ENCODE measurements around the gene ERI2.

ERI2 gene

GRCh38 chr16:20847550-20847949 lies 41.3 kb upstream of the ERI2 start:
- Histone ChIP-seq H3K36me3 (ENCODE audit: control insufficient read depth in 2 of 2, insufficient read depth in 1 of 2, low read length in 2 of 2) (peaks cover 2 to 81% of the 10 kb centered on the region in 2 experiments), H3K27ac (ENCODE audit: extremely low read depth, low read depth, low read length) (no peak overlapping the region), H3K9me3 (ENCODE audit: control insufficient read depth, insufficient read depth, low read depth, low read length) (no peaks in the 10 kb centered on the region), H3K4me1 (ENCODE audit: control insufficient read depth, insufficient read depth, low read length) (no peaks in the 10 kb centered on the region), H3K4me3 (ENCODE audit: low read depth, low read length) (no peak overlapping the region)
- POLR2A ChIA-PET, result interaction anchor here (1.1 kb wide), 1 partner anchor 52 kb away, joined by 3 read pairs; the partner anchor contains the start of gene DCUN1D3
- CTCF ChIA-PET, result interaction anchor here (0.8 to 5.3 kb wide), 3 partner anchors 34 to 237 kb away, joined by 3 to 44 read pairs (median 3); no protein-coding TSS in a partner anchor
- no peak for TF ChIP-seq REPIN1 (tag by site-specific recombination; IDR thresholded peaks at IDR 0.05; ENCODE audit: low read depth)
- TF ChIP-seq ZNF341 (tag by site-specific recombination; IDR thresholded peaks at IDR 0.05; ENCODE audit: low read depth), result no peak
- TF ChIP-seq ZNF354C (tag by site-specific recombination; IDR thresholded peaks at IDR 0.05; ENCODE audit: borderline replicate concordance, low read depth), result no peak
- no peak for TF ChIP-seq ZFHX2 (tag by site-specific recombination; conservative IDR thresholded peaks at IDR 0.05)
- no peak for TF ChIP-seq ZNF146 (tag by site-specific recombination; IDR thresholded peaks at IDR 0.05)
- TF ChIP-seq ZNF398 (tag by site-specific recombination; IDR thresholded peaks at IDR 0.05), result no peak
- TF ChIP-seq KLF10 (tag by site-specific recombination; IDR thresholded peaks at IDR 0.05), result no peak
- no peak for TF ChIP-seq ZNF350 (tag by site-specific recombination; IDR thresholded peaks at IDR 0.05)
- TF ChIP-seq ZNF529 (tag by site-specific recombination; IDR thresholded peaks at IDR 0.05; ENCODE audit: insufficient replicate concordance), result no peak

GRCh38 chr16:20846551-20846950 lies 40.3 kb upstream of the ERI2 start:
- H3K4me1 ChIP-seq (ENCODE audit: control insufficient read depth, insufficient read depth, low read length), result no peaks in the 10 kb centered on the region
- POLR2A ChIA-PET, result interaction anchor here (0.5 to 0.7 kb wide), 3 partner anchors 25 to 1483 kb away, joined by 3 to 5 read pairs (median 3); partner anchors contain the start of gene LYRM1
- H3K27ac ChIP-seq (ENCODE audit: extremely low read depth, low read depth, low read length), result no peak overlapping the region
- no peak overlapping the region for H3K4me3 ChIP-seq (ENCODE audit: low read depth, low read length)
- peaks cover 7 to 88% of the 10 kb centered on the region in 2 experiments for H3K36me3 ChIP-seq (ENCODE audit: control insufficient read depth in 2 of 2, insufficient read depth in 1 of 2, low read length in 2 of 2)
- no peak for TF ChIP-seq ELK4 (IDR thresholded peaks at IDR 0.05; ENCODE audit: borderline replicate concordance, low read depth, low read length)
- TF ChIP-seq SALL2 (tag by site-specific recombination; IDR thresholded peaks at IDR 0.05; ENCODE audit: borderline replicate concordance), result no peak
- no peak for TF ChIP-seq ZNF596 (tag by site-specific recombination; IDR thresholded peaks at IDR 0.05)
- no peak for TF ChIP-seq ZNF366 (tag by site-specific recombination; conservative IDR thresholded peaks at IDR 0.05)
- no peak for TF ChIP-seq ZNF707 (tag by site-specific recombination; IDR thresholded peaks at IDR 0.05)
- TF ChIP-seq ZNF571 (tag by site-specific recombination; IDR thresholded peaks at IDR 0.05), result no peak
- TF ChIP-seq ZNF148 (tag by site-specific recombination; IDR thresholded peaks at IDR 0.05; ENCODE audit: borderline replicate concordance), result no peak
- no peak for TF ChIP-seq ZNF26 (tag by site-specific recombination; IDR thresholded peaks at IDR 0.05)
- TF ChIP-seq ZNF518A (tag by site-specific recombination; conservative IDR thresholded peaks at IDR 0.05; ENCODE audit: low read depth), result no peak
- TF ChIP-seq ZNF2 (tag by site-specific recombination; IDR thresholded peaks at IDR 0.05), result no peak
- no peak for TF ChIP-seq ZBTB1 (tag by site-specific recombination; IDR thresholded peaks at IDR 0.05)
- no peak for TF ChIP-seq ZNF843 (tag by site-specific recombination; IDR thresholded peaks at IDR 0.05)
- no peak for TF ChIP-seq ZNF223 (tag by site-specific recombination; IDR thresholded peaks at IDR 0.05)
- TF ChIP-seq ZNF600 (tag by site-specific recombination; IDR thresholded peaks at IDR 0.05), result no peak
- TF ChIP-seq ZNF544 (tag by site-specific recombination; IDR thresholded peaks at IDR 0.05), result no peak
- no peaks in the 10 kb centered on the region for H3K9me3 ChIP-seq (ENCODE audit: control insufficient read depth, insufficient read depth, low read depth, low read length)
- CTCF ChIA-PET, result interaction anchor here (0.6 kb wide), 1 partner anchor 434 kb away, joined by 4 read pairs; no protein-coding TSS in a partner anchor

Measured in HEK293 (cell line).